Ectodermal cell (in vitro differentiated cells): ENCODE results near the gene ACR.
"Not testable (repeated sequence)": the region's sequence is repeated elsewhere in the genome, so short reads cannot be mapped to it uniquely, and the experiment has no call there.

ENCODE experiments used
- H3K27ac ChIP-seq: 2 replicates; pipeline ENCODE4 v1.7.0; 2013; ENCODE audit warnings: mild to moderate bottlenecking, low read depth, low read length; ENCODE audit not compliant: insufficient read depth, poor library complexity, severe bottlenecking
- H3K27me3 ChIP-seq: 2 replicates; pipeline ENCODE4 v1.7.0; 2013; ENCODE audit warnings: mild to moderate bottlenecking, low read length; ENCODE audit not compliant: insufficient read depth, control insufficient read depth, poor library complexity, severe bottlenecking
- H3K36me3 ChIP-seq: one replicate; pipeline ENCODE4 v1.7.0; 2013; ENCODE audit warnings: low read length; ENCODE audit not compliant: control insufficient read depth, insufficient read depth
- H3K4me1 ChIP-seq: one replicate; pipeline ENCODE4 v1.7.0; 2013; ENCODE audit warnings: low read length; ENCODE audit not compliant: control insufficient read depth, insufficient read depth
- H3K4me3 ChIP-seq: 2 replicates; pipeline ENCODE4 v1.7.0; 2013; ENCODE audit warnings: low read depth, low read length, control low read depth; ENCODE audit not compliant: insufficient read depth
- H3K9me3 ChIP-seq: 2 replicates; pipeline ENCODE4 v1.7.0; 2013; ENCODE audit warnings: mild to moderate bottlenecking, low read length, moderate library complexity; ENCODE audit not compliant: control insufficient read depth
- WGBS, 2 experiments: methylation state at CpG; one replicate each; pipeline ENCODE4 v1.1.7; 2013; ENCODE audit warnings: missing lambda C conversion rate in 2 of 2; 5-methylcytosine and 5-hydroxymethylcytosine counted together

The ACR gene

GRCh38 chr22:50748630-50749029 is 10.6 kb downstream of the ACR start:
- not testable (repeated sequence) for H3K4me3 ChIP-seq, H3K27me3 ChIP-seq, H3K4me1 ChIP-seq, H3K36me3 ChIP-seq, H3K9me3 ChIP-seq, H3K27ac ChIP-seq
- 86 to 89% methylated on average over 12 of the region's 13 CpGs for WGBS, 2 experiments

DNA sequence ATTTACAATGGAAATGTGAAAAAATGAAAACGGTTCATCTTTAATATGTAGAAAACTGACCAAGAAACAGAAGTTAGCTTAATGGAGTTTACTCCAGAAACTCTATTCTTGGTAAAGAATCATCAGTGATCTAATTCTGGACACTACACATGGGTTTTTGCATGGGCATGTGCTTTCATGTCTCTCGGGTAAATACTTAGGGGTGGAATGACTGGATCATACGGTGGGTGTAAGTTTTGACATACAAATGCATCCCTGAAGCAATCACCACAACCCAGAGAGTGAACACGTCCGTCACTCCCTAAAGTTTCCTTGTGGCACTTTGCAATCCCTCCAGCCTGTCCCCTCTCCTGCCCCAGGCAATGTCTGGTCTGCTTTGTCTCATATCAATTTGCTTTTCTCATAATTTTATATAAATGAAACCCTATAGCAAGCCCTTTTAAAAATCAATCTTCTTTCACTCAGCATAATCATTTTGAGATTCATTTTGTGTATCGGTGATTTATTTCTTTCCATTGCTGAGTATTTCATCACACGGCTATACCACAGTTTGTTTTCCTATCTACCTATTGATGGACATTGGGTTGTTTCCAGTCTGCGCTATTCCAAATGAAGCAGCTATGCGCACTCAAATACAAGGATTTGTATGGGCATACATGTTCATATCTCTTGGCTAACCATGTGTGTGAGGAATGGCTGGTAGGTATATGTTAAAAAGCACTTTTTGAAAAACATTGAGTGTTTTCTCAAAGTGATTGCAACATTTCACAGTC is 11.5 kb downstream of the ACR start:
- H3K36me3 ChIP-seq, result not testable (repeated sequence)
- WGBS, 2 experiments, result 77 to 84% methylated on average over 6 to 9 of the region's 9 CpGs

DNA sequence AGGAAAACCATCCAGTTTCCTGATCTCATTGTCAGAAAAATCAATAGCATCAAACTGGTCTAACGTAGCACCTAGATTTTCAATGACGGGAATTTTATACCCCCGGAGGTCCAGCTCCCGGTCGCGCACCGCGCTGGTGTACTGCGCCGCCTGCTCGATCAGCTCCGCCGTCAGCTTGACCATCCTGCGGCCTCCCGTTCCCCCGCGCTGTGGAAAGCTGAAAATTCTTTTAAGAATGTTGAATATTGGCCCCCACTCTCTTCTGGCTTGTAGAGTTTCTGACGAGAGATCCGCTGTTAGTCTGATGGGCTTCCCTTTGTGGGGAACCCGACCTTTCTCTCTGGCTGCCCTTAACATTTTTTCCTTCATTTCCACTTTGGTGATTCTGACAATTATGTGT is 17.2 kb downstream of the ACR start:
- not testable (repeated sequence) for H3K9me3 ChIP-seq, H3K4me3 ChIP-seq, H3K4me1 ChIP-seq, H3K27ac ChIP-seq, H3K36me3 ChIP-seq
- WGBS, 2 experiments, result 92 to 93% methylated on average over 20 of the region's 20 CpGs
- H3K27me3 ChIP-seq, result peaks cover 19% of the 10 kb centered on the region

More for the DNA sequence above, 11.5 kb downstream of the ACR start:
- H3K4me3 ChIP-seq, H3K27ac ChIP-seq, H3K27me3 ChIP-seq, H3K4me1 ChIP-seq, H3K9me3 ChIP-seq: not testable (repeated sequence)

DNA sequence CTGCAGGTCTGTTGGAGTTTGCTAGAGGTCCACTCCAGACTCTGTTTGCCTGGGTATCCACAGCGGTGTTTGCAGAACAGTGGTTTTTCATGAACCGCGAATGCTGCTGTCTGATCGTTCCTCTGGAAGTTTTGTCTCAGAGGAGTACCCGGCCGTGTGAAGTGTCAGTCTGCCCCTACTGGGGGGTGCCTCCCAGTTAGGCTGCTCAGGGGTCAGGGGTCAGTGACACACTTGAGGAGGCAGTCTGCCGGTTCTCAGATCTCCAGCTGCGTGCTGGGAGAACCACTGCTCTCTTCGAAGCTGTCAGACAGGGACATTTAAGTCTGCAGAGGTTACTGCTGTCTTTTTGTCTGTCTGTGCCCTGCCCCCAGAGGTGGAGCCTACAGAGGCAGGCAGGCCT is 18.4 kb downstream of the ACR start:
- 4 to 5% methylated on average over 7 of the region's 9 CpGs for WGBS, 2 experiments
- peaks cover 19% of the 10 kb centered on the region for H3K27me3 ChIP-seq
- H3K9me3 ChIP-seq, H3K4me3 ChIP-seq, H3K36me3 ChIP-seq, H3K27ac ChIP-seq, H3K4me1 ChIP-seq: not testable (repeated sequence)

DNA sequence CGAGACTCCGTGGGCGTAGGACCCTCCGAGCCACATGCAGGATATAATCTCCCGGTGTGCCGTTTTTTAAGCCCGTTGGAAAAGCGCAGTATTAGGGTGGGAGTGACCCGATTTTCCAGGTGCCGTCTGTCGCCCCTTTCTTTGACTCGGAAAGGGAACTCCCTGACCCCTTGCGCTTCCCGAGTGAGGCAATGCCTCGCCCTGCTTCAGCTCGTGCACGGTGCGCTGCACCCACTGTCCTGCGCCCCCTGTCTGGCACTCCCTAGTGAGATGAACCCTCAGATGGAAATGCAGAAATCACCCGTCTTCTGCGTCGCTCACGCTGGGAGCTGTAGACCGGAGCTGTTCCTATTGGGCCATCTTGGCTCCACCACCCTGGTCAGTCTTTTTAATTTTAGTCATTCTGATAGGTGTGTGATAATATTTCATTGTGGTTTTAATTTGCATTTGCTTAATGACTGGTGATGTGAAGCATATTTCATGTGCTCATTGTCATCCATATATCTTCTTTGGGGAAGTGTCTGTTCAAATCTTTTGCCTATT is 19.0 kb downstream of the ACR start:
- not testable (repeated sequence) for H3K9me3 ChIP-seq, H3K4me1 ChIP-seq, H3K36me3 ChIP-seq
- 7 to 8% methylated on average over 24 of the region's 24 CpGs for WGBS, 2 experiments
- peak overlapping the region; percentile 82 for H3K27ac ChIP-seq
- H3K27me3 ChIP-seq, result peaks cover 19% of the 10 kb centered on the region
- peak overlapping the region; percentile 47 for H3K4me3 ChIP-seq

DNA sequence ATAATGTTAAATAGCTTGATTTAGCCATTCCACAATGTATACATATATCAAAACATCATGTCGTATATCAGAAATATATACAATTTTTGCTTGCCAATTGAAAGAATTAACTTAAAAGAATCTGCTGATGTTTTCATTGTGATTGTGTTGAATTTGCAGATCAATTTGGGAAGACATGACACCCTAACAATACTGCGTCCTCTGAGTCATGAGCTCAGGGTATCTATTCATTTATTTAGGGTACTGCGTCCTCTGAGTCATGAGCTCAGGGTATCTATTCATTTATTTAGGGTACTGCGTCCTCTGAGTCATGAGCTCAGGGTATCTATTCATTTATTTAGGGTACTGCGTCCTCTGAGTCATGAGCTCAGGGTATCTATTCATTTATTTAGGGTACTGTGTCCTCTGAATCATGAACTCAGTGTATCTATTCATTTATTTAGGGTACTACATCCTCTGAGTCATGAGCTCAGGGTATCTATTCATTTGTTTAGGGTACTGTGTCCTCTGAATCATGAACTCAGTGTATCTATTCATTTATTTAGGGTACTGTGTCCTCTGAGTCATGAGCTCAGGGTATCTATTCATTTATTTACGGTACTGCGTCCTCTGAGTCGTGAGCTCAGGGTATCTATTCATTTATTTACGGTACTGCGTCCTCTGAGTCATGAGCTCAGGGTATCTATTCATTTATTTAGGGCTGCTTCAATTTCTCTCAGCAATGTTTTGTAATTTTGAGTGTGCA is 21.8 kb downstream of the ACR start:
- H3K27me3 ChIP-seq, result peaks cover 13% of the 10 kb centered on the region
- H3K9me3 ChIP-seq, H3K4me3 ChIP-seq, H3K36me3 ChIP-seq, H3K27ac ChIP-seq, H3K4me1 ChIP-seq: not testable (repeated sequence)
- 16 to 33% methylated on average over 4 to 8 of the region's 10 CpGs for WGBS, 2 experiments

- not testable (repeated sequence) for H3K4me3 ChIP-seq, H3K4me1 ChIP-seq, H3K36me3 ChIP-seq, H3K27me3 ChIP-seq, H3K9me3 ChIP-seq, H3K27ac ChIP-seq
- 91 to 96% methylated on average over 2 of the region's 2 CpGs for WGBS, 2 experiments
These were observed 23.8 kb downstream of the ACR start for GRCh38 chr22:50761829-50762228.

DNA sequence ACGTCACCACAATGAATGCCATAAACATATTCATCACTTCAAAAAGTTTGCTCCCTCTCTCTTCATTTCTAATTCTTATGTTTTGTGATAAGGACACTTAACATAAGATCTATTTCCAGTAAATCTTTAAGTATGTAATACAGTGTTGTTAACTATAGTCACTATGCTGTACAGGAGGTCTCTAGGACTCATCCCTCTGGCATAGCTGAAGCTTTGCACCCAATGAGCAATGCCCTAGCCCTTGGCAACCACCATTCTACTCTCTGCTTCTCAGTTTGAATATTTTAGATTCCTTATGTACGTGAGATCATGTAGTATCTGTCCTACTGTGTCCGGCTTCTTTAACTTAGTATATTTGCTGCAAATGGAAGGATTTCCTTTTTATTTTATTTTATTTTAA is 26.3 kb downstream of the ACR start:
- H3K4me3 ChIP-seq, H3K9me3 ChIP-seq, H3K27me3 ChIP-seq, H3K36me3 ChIP-seq, H3K27ac ChIP-seq, H3K4me1 ChIP-seq: not testable (repeated sequence)
- whole genome bisulfite sequencing, 2 experiments, result 50 to 100% methylated on average over 1 of the region's 3 CpGs

- not testable (repeated sequence) for H3K4me1 ChIP-seq, H3K4me3 ChIP-seq, H3K9me3 ChIP-seq, H3K27ac ChIP-seq, H3K36me3 ChIP-seq, H3K27me3 ChIP-seq
- WGBS, 2 experiments, result 6 to 10% methylated on average over 12 of the region's 12 CpGs
These were observed 37.1 kb downstream of the ACR start for GRCh38 chr22:50775132-50775531.

DNA sequence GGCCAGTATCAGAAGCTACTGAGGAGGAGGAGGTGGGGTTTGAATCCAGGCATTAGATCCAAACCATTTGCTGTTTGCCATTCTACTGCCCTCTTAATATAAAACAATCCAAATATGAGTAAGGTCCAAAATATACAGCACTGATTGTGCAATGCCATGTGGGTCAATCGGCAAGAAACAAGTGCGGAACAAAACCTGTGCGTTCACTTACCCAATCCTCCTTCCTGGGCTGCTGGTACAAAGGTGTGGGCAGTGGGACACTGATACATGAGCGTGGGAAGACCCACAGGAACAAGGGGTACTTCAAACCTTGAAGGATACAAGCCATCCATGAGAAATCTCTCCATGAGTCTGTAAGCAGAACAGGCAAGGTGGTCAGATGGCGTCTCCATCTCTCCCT is 39.6 kb downstream of the ACR start:
- WGBS, 2 experiments, result 92 to 96% methylated on average over 5 of the region's 5 CpGs
- not testable (repeated sequence) for H3K27ac ChIP-seq, H3K4me3 ChIP-seq, H3K4me1 ChIP-seq, H3K36me3 ChIP-seq, H3K27me3 ChIP-seq, H3K9me3 ChIP-seq
